COLO668 (cell line): ENCODE results near the gene UBIAD1.
A peak's percentile ranks its signal among the peaks of the same experiment; 100 is the strongest.
"Not testable (repeated sequence)": the region's sequence is repeated elsewhere in the genome, so short reads cannot be mapped to it uniquely, and the experiment has no call there.

Source experiments
- DNase-seq: peaks from one replicate; lab custom pipeline; 2025; ENCODE audit not compliant: unreplicated experiment; lab: John Stamatoyannopoulos, UW

The UBIAD1 gene

DNA sequence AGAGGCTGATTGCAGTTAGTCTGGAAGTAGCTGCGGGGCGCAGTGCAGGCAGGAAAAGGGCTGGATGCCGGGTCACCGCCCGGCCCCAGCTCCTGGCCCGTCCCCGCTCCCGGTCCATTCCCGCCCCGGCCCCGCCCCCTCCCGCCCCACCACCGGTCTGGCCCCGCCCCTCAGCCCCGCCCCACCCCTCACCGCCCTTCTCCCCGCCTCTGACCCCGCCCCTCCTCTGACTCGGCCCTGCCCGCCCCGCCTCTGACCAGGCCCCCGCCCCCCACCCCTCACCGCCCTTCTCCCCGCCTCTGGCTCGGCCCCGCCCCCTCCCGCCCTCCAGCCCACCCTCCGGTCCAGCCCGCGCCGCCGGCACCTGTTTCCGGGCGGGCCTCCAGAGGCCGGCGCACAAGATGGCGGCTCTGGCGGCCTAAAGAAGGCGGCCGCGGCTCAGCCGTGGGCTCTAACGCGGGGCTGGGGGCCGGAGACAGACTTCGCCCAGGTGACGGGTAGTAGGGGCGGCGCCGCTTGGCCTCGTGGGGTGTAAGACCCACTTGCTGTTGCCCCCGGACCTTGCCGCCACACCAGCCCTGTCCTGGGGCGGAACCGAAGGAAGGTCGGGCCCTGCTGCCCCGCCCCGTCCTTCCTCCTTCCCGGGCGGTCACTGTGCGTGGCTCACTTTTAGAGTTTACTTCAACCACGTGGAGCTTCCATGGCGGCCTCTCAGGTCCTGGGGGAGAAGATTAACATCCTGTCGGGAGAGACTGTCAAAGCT lies at the start of gene UBIAD1:
Gene UBIAD1 (plus strand): TSS at position 367 of the 763 bp plus-strand sequence. CDS start 334 bp downstream, at position 701.
- peak; percentile 99 for DNase-seq

GRCh38 chr1:11227106-11228077 lies 45.6 kb upstream of the UBIAD1 start:
- DNase-seq: no peak

DNA sequence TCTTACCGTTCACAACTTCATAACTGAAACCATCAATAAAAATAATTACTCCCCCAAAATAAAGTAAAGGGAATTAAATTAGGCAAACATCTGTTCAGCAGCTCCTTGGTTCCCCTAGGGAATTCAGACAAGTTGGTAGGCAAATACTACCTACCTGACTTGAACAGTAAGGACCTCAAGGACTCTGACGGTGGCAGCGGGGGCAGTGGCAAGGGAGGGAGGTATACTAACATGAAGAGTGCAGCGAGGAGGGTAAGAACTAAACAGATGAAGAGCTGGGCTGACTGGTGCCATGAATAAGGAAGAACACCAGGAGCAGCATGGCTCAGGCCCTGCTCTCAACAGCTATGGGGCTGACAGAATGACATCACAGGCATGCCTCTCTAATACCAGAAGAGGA lies 43.8 kb upstream of the UBIAD1 start:
- no peak for DNase-seq

GRCh38 chr1:11233208-11233607 lies 39.8 kb upstream of the UBIAD1 start:
- no peak for DNase-seq

DNA sequence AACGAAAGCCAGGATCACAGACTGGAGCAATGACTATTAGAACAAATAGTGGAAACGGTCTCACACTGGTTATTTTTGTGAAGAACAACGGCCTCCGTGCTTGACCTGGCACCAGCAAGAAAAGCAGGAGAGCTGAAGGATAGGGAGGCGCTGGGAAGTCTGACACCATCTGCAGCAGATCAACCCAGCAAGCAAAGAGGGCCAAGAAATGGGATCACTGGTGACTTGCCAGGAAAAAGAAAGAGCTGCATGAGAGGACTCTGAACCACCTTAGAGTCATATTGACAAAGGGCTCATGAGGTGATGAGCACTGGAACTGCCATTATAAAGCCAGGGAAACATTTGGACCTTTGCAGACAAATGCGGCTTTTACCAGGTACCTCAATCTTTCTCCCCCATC lies 35.6 kb upstream of the UBIAD1 start:
- DNase-seq: no peak

GRCh38 chr1:11238311-11238710 lies 34.7 kb upstream of the UBIAD1 start:
- no peak for DNase-seq

- DNase-seq: no peak
Observed at GRCh38 chr1:11245248-11245647, 27.8 kb upstream of the UBIAD1 start.

GRCh38 chr1:11245904-11246719 lies 26.9 kb upstream of the UBIAD1 start:
- DNase-seq: no peak

DNA sequence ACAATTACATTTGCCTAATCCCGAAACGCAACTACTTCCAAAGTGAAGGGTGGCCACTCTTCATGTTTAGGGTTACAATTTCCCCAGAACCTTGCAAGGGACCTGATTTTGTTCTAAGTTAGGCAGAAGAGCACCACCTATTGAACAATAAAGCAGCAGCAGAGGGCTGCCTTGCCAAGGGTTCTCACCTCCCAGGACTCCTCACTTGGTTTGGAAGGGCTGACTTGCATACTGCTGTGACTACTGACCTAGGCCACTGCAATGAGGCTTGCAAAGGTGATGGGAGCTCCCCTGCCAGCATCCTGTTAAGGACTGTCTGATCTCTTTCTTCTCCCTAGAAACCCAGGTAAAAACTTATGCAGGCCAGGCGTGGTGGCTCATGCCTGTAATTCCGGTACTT lies 24.8 kb upstream of the UBIAD1 start:
- DNase-seq: no peak

- DNase-seq: no peak
Observed at GRCh38 chr1:11252538-11252937, 20.5 kb upstream of the UBIAD1 start.

GRCh38 chr1:11253226-11253625 lies 19.8 kb upstream of the UBIAD1 start:
- no peak for DNase-seq

GRCh38 chr1:11256299-11256698 lies 16.7 kb upstream of the UBIAD1 start:
- no peak for DNase-seq

- peak; percentile 100 for DNase-seq
Observed at GRCh38 chr1:11262171-11263049, 10.6 kb upstream of the UBIAD1 start, which contains the start of gene MTOR. TSS of gene MTOR (minus strand) at chr1:11262551. CDS start at chr1:11259409, 3,142 bp downstream.

DNA sequence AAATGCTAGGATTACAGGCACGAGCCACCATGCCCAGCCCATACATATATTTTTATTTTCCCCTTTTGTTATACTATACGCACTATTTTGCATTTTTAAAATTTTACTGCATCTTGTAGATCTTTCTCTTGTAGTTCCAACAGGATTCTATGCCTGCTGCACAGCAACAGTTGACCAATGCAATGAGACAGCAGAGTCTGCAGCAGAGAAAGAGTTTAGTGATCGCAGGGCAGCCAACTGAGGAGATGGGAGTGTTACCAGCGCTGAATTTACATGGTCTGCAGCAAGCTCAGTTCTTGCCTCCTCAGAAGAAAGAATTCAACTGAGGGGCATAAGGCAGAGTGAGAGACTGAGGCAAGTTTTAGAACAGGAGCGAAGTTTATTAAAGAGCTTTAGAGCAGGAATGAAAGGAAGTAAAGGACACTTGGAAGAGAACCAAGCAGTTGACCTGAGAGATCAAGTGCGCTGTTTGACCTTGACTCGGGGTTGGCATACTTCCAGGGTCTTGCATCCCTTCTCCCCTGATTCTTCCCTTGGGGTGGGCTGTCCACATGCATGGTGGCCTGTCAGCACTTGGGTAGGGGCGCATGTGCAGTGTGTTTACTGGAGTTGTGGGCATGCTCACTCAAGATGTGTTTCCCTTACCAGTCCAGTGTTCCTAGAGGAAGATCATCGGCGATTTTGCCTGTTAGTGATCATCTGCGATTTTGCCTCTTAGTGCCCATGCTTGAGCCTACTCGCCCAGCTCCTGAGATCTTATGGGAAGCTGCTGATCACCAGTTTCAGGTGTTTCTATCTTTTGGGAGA lies 6.5 kb upstream of the UBIAD1 start:
- no peak for DNase-seq

DNA sequence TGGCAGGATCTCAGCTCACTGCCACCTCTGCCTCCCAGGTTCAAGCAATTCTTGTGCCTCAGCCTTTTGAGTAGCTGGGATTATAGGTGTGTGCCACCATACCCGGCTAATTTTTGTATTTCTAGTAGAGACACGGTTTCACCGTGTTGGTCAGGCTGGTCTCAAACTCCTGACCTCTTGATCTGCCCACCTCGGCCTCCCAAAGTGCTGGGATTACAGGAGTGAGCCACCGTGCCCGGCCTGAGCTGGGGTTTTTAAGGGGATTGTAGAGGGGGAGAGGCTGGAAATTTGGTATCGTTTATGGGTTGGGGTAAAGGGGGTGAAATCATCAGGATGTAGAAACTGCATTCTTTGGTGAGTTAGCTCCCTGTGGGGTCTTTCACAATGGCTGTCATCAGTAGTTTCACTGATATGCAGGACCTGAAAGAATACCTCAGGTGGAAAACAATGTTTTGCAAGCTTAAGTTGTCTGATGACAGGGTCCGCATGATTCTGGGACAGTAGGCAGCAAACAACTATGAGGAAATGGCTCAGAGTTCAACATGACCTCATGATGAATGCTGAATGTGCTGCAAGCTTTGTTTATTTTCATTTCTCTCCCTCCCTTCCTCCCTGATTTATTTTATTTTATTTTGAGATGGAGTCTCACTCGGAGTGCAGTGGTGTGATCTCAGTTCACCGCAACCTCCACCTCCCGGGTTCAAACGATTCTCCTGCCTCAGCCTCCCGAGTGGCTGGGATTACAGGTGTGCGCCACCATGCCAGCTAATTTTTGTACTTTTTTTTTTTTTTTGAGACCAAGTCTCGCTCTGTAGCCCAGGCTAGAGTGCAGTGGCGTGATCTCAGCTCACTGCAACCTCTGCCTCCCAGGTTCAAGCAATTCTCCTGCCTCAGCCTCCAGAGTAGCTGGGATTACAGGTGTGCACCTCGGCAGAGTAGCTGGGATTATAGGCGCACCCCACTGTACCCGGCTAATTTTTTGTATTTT lies 5.4 kb upstream of the UBIAD1 start:
- not testable (repeated sequence) for DNase-seq

DNA sequence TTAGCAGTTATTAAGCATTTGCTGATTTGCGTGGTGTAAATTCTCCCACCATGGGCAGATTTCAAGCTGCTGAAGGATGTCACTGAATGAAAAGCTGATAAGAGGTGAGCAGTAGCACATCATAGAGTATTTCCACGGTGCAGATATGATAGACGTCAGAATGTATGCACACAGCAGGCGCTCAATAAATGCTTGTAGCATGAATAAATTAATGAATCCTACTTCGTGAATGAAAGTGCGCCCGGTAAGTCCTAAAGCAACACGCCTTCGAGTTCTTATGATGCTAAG lies 510 bp upstream of the UBIAD1 start:
- DNase-seq: no peak

DNA sequence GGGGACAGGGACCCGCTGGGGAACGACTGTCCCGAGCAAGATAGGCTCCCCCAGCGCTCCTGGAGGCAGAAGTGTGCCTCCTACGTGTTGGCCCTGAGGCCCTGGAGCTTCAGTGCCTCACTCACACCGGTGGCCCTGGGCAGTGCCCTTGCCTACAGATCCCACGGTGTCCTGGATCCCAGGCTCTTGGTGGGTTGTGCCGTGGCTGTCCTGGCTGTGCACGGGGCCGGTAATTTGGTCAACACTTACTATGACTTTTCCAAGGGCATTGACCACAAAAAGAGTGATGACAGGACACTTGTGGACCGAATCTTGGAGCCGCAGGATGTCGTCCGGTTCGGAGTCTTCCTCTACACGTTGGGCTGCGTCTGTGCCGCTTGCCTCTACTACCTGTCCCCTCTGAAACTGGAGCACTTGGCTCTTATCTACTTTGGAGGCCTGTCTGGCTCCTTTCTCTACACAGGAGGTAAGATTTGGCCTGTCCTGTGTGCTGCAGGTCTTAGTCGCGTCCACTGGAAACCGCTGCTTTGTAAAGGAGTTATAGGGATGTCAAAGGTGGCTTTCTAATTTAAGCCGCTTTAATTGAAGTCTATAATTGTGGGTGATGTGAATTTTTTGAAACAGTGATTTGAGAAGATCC lies 717 bp downstream of the UBIAD1 start:
- no peak for DNase-seq

DNA sequence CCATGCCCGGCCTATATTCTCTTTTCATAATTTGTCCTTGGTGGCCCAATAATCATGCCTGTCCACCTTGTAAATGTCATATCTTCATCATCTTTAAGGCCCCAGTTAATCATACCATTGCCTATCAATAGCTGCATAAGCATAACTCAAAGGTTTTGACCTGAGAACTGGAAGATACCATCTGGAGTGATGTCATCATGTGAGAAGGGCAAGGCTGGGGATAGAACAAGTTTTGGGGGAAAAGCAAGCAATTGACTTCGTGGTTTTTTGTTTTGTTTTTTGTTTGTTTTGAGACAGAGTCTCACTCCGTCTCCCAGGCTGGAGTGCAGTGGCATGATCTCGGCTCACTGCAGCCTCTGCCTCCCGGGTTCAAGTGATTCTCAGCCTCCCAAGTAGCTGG lies 6.2 kb downstream of the UBIAD1 start:
- DNase-seq: no peak
